Thoracic aorta (tissue), 2 donors: ENCODE measurements around the gene ORM2. TPM values are rescaled to one million over a fixed set of nuclear protein-coding genes. Genes with fewer than 3 reads are reported as not detected.
"Not testable (repeated sequence)": the region's sequence is repeated elsewhere in the genome, so short reads cannot be mapped to it uniquely, and the experiment has no call there.

Experiments used
- ATAC-seq: fragments of 150-250 bp; one replicate; pipeline ENCODE4 v1.8.0; 2017; ENCODE audit warnings: low read depth; ENCODE audit not compliant: insufficient number of reproducible peaks, low FRiP score
- DNase-seq: peaks from one replicate; pipeline ENCODE4 v3.0.0-alpha.2; 2020; ENCODE audit warnings: low spot score
- H3K27ac ChIP-seq, 2 donors: fragments of 200-600 bp; sonication (generic); 1 replicate in 1 of 2; 2 replicates in 1 of 2; pipeline ENCODE4 v1.5.1; 2016; ENCODE audit warnings: mild to moderate bottlenecking in 2 of 2, moderate library complexity in 2 of 2
- H3K27me3 ChIP-seq: fragments of 200-600 bp; sonication (generic); replicated peaks from 2 replicates; pipeline ENCODE4 v1.6.0; 2016; ENCODE audit warnings: mild to moderate bottlenecking; ENCODE audit not compliant: insufficient read depth
- H3K36me3 ChIP-seq: fragments of 200-600 bp; sonication (generic); one replicate; pipeline ENCODE4 v1.5.1; 2016
- H3K4me1 ChIP-seq, 2 donors: fragments of 200-600 bp; sonication (generic); 1 replicate in 1 of 2; 2 replicates in 1 of 2; pipeline versions ENCODE4 v1.5.1 to v1.6.0; 2016; ENCODE audit warnings: low read depth in 2 of 2, mild to moderate bottlenecking in 1 of 2; ENCODE audit not compliant: control insufficient read depth in 1 of 2
- H3K4me3 ChIP-seq: fragments of 200-600 bp; sonication (generic); 2 replicates; pipeline ENCODE4 v1.5.1; 2016; ENCODE audit warnings: mild to moderate bottlenecking
- H3K9me3 ChIP-seq: fragments of 200-600 bp; sonication (generic); 2 replicates; pipeline ENCODE4 v1.5.1; 2016
- total RNA-seq, 2 donors: library from RNA; depleted of rRNA; stranded (reverse); fragments of >200 nt; gene quantifications; one replicate each; pipeline versions ENCODE4 v1.1.0 to v1.2.3, GENCODE V29; 2016
- TF ChIP-seq, protein P1 (sequence below): fragments of 200-600 bp; sonication (generic); IDR thresholded peaks from one replicate; pipeline ENCODE4 v1.5.1; 2019; ENCODE audit warnings: antibody characterized with exemption

Gene ORM2
- total RNA-seq, 2 donors from 2014 or later: not detected

- DNase-seq (no peak), ATAC-seq (no peak)
- H3K27ac ChIP-seq: no peak overlapping the region
- no peaks in the 10 kb centered on the region for H3K4me1 ChIP-seq
- H3K27me3 ChIP-seq: no peaks in the 10 kb centered on the region
- no peak overlapping the region for H3K4me3 ChIP-seq
- no peaks in the 10 kb centered on the region for H3K36me3 ChIP-seq
- TF ChIP-seq, protein P1, sequence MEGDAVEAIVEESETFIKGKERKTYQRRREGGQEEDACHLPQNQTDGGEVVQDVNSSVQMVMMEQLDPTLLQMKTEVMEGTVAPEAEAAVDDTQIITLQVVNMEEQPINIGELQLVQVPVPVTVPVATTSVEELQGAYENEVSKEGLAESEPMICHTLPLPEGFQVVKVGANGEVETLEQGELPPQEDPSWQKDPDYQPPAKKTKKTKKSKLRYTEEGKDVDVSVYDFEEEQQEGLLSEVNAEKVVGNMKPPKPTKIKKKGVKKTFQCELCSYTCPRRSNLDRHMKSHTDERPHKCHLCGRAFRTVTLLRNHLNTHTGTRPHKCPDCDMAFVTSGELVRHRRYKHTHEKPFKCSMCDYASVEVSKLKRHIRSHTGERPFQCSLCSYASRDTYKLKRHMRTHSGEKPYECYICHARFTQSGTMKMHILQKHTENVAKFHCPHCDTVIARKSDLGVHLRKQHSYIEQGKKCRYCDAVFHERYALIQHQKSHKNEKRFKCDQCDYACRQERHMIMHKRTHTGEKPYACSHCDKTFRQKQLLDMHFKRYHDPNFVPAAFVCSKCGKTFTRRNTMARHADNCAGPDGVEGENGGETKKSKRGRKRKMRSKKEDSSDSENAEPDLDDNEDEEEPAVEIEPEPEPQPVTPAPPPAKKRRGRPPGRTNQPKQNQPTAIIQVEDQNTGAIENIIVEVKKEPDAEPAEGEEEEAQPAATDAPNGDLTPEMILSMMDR: no peak
- H3K9me3 ChIP-seq: no peaks in the 10 kb centered on the region
These were observed 5.2 kb upstream of the ORM2 start for GRCh38 chr9:114324492-114324891.

GRCh38 chr9:114324965-114325364 is 4.7 kb upstream of the ORM2 start:
- ATAC-seq: not testable (repeated sequence)

GRCh38 chr9:114325684-114326254 is 3.9 kb upstream of the ORM2 start:
- H3K9me3 ChIP-seq, ATAC-seq, H3K4me1 ChIP-seq, H3K27me3 ChIP-seq, DNase-seq, H3K27ac ChIP-seq, H3K36me3 ChIP-seq, H3K4me3 ChIP-seq: not testable (repeated sequence)

More at GRCh38 chr9:114324965-114325364, 4.7 kb upstream of the ORM2 start:
- not testable (repeated sequence) for H3K4me3 ChIP-seq, H3K4me1 ChIP-seq, H3K9me3 ChIP-seq, H3K36me3 ChIP-seq, H3K27me3 ChIP-seq, DNase-seq, H3K27ac ChIP-seq

GRCh38 chr9:114327749-114328148 is 1.9 kb upstream of the ORM2 start:
- DNase-seq: no peak
- TF ChIP-seq, protein P1: no peak
- no peak overlapping the region for H3K27ac ChIP-seq
- no peaks in the 10 kb centered on the region for H3K9me3 ChIP-seq
- H3K27me3 ChIP-seq: no peaks in the 10 kb centered on the region
- H3K36me3 ChIP-seq: no peaks in the 10 kb centered on the region
- no peak overlapping the region for H3K4me3 ChIP-seq
- H3K4me1 ChIP-seq: no peaks in the 10 kb centered on the region
- ATAC-seq: no peak

- H3K4me1 ChIP-seq, H3K27me3 ChIP-seq, H3K27ac ChIP-seq, H3K9me3 ChIP-seq, DNase-seq, H3K36me3 ChIP-seq, H3K4me3 ChIP-seq, ATAC-seq: not testable (repeated sequence)
These were observed 1.3 kb upstream of the ORM2 start for GRCh38 chr9:114328357-114328820.

DNA sequence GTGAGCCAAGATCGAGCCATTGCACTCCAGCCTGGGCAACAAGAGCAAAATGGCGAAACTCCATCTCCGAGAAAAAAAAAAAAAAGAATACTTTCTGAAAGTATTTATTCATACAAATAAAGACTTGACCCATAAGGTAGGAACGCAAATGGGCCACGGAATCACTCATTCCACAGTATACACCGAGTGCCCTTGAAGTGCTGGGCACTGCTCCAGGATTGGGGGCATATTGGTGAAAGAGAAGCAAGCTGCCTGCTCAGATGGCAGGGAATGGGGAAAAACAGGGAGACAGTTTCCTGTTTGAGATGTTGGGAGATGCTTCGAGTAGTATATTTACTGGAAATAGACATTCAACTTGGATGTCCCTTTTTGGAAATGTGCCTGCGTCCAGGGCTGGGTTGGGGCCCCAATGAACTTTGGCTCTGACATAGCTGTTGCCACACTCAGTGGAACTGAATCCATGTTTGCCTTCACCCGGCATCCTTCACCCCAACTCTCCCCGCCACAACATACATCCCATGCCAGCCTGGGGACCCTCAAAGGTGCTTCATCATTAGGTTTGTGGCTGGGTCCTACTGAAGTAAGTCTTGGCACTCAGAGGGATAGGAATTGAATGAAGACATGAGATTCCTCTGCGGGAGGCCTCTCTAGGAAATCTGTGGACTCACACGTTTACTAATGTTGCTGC is 588 bp upstream of the ORM2 start:
- not testable (repeated sequence) for DNase-seq, H3K4me1 ChIP-seq, ATAC-seq, H3K27me3 ChIP-seq, H3K4me3 ChIP-seq, H3K36me3 ChIP-seq, H3K9me3 ChIP-seq, H3K27ac ChIP-seq

DNA sequence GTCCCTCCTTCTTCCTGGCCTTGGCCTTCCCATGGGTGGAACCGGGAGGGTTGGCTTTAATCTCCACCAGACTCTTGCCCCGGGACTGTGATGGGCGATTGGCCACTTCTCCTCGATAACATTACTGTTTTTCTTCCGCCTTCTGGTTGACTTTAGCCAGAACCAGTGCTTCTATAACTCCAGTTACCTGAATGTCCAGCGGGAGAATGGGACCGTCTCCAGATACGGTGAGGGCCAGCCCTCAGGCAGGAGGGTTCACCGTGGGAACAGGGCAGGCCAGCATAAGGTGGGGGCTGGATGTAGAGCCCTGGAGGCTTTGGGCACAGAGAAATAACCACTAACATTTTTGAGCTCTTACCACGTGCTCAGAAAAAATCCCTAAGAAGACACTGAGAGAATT is 967 bp downstream of the ORM2 start:
- no peak overlapping the region for H3K27ac ChIP-seq
- H3K4me3 ChIP-seq: no peak overlapping the region
- H3K9me3 ChIP-seq: no peaks in the 10 kb centered on the region
- ATAC-seq (no peak), DNase-seq (no peak)
- H3K27me3 ChIP-seq: no peaks in the 10 kb centered on the region
- H3K4me1 ChIP-seq: no peaks in the 10 kb centered on the region
- TF ChIP-seq, protein P1: no peak
- H3K36me3 ChIP-seq: peaks cover 5% of the 10 kb centered on the region

DNA sequence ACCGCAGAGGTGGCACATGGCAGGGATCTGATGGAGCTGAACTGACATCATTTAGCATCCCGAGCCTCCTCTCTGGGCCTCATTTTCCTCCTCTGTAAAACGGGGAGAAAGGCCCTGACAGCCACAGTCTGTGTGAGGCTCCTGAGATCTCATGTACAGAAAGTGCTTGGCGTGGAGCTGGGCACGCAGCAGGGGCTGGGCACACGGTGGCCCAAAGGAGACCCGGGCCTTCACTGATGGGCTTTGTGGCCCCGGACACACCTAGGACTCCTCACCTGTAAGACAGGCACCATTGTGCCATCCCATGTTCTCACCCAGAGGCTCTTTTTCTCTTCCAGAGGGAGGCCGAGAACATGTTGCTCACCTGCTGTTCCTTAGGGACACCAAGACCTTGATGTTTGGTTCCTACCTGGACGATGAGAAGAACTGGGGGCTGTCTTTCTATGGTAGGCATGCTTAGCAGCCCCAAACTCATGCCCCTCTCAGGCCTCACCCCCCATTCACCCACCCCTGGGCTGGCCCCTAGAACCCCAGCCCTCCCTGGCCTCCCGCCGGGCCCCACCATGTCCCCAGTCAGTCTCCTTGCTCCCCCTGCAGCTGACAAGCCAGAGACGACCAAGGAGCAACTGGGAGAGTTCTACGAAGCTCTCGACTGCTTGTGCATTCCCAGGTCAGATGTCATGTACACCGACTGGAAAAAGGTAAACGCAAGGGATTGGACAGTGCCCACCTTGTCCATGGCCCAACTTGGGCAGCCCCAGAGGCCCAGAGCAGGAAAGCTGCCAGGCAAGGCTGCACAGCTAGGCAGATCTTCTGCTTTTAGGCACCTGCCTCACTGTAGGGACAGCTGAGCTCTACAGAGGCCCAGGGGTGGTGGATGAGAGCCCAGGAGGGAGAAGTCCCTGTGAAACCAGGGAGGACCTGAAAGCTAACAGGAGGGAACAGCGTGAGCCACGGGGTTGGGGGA is 1.8 kb downstream of the ORM2 start:
- not testable (repeated sequence) for DNase-seq, ATAC-seq

DNA sequence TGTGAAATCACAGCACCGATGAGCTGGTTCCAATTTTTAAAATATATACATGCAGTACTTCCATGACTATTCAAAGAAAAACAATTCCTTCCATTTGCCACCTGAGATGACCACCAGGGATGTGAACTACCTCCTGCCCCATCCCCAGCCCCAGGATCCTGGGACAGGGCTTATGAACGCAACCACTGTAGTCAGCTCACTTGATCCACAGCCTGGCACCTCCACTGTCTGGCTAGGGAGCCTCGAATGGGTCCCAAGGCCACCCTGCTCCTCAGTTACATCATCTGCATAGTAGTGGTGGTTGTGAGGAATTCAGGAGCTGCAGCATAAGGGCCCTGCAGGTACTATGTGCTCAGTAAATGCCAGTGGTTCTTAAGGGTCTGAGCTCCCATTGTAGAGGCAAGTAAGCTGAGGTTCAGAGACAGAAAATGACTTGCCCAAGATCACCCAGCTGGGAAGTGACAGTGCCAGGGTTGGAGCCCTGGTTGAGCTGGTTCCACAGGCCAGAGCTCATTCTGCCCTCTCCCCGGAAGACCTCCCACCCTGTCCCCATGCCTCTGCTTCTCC is 2.9 kb downstream of the ORM2 start:
- H3K27ac ChIP-seq, H3K9me3 ChIP-seq, DNase-seq, H3K27me3 ChIP-seq, H3K4me3 ChIP-seq, ATAC-seq, H3K4me1 ChIP-seq: not testable (repeated sequence)
- H3K36me3 ChIP-seq: peaks cover 17% of the 10 kb centered on the region

More for the DNA sequence above, 1.8 kb downstream of the ORM2 start:
- H3K27me3 ChIP-seq, H3K4me1 ChIP-seq, H3K9me3 ChIP-seq, H3K27ac ChIP-seq, H3K36me3 ChIP-seq, H3K4me3 ChIP-seq: not testable (repeated sequence)
